ENCODE measurements around the gene GPC6.
"Not testable (repeated sequence)": the region's sequence is repeated elsewhere in the genome, so short reads cannot be mapped to it uniquely, and the experiment has no call there.

GPC6 gene

DNA sequence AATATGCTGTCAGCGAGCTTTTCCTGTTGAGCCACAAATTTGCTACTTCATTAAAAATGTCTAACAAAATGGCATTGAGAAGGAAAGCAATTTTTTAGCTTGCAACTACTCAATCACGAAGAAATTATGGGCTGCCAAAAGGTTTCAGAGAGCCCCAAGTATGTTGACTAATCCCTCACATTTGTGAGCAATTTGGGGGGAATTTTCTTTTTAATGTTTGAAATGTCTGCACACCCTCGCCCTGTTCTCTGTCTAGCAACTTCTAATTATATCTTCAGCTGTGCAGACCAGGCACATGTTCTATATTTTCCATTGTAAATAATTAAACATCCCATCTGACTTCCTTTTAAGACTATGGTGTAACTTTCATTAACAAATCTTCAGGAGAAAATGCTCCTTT, 1060.0 kb downstream of the GPC6 start:
- no peak for DNase-seq

DNA sequence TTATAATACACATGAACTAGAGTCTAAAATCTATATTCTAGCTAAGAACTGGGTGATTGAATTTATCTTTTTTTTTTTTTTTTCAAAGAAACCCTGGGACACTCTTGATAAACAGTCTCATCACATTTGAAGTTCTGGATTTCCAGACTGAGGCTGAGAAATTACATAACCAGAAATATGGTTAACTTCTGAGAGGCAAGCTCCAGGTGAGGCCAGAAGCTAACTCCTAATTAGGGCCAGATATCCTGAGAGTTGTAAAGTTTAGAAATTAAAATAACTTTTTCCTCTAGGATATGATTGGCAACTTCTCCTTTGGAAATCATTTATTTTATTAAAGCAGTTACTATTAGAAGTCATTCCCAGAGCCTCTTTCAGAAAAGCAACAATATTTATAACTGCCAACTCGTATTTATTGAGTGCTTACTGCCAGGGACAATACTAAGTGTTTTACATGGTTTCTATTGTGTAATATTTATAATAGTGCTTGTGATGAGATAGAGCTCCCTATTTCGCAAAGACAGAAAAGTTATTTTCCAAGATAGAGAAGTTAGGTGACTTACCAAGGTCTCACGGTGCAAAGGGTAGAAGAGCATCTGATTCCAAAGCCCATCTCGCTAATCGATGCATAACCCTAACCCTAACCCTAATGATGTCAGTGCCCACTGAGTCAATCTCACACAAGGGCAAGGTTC, 1065.2 kb downstream of the GPC6 start:
- no peak for DNase-seq

DNA sequence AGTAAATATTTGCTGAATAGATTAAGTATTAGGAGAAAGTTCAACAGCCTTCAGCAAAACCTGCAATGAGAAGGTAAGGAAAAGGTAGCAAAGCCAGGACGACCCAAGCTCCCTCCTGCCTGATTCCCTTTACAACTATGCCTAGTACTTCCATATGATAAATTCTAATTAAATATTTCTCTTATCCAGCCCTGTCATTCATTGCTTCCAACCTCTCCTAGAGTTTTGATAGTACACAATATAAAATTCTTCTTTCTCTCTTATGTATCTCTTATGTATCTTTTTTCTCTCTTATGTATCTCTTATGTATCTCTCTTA, 1065.7 kb downstream of the GPC6 start:
- no peak for DNase-seq

DNA sequence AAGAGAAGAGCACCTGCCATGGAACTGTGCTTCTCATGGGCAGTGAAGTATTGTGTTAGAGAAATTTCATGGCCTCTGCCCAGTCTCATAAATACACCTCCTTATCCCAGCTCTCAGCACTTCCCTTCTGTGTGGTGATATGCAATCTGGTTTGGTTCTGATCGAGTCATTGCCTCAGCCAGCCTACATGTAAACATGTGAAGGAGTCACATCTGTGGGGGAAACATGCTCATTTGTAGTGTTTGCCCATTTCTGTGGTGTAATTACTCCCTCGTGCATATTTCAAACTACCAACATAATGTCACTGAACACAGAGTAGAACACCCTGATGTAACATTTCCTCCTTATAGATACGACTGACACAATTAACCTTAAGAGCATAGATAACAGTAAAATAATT, 1069.9 kb downstream of the GPC6 start:
- DNase-seq = no peak

DNA sequence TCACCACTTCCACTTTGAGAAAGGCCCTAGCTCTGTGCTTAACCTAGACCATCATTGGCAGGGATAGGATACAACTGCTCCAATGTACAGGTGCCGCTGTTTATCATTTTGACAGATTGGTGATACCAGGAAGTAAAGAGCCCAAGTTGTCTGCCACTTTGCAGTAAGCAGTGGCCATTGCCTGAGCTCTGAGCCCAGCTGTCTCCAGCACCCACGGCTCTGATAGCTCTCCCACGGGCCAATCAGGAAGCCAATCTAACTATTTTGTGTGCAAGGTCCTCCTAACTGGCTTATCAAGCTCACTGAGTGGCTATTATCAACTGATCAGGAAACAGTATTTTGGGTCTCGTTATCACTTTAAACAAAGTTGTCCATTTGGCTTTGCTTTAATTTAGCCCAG, 1071.7 kb downstream of the GPC6 start:
- no peak for DNase-seq

DNA sequence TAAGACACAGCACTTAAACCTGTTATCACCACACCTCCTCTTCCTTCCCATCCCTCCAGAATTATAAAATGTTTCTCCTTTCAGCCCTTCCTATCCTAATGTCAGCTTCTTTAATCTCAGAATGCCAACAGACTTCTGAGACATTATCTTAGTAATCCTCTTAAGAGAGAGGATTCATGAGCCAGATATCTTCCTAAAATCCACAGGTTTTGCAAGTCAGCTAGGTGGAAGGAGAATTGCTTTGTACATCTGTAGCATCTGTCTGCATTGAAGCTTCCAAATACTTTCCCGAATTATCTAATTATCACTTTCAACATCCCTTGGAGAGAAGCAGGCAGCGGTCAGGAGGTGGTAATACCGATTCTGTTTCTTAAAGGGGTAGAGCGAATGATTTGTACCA, 1073.8 kb downstream of the GPC6 start:
- DNase-seq = no peak

DNA sequence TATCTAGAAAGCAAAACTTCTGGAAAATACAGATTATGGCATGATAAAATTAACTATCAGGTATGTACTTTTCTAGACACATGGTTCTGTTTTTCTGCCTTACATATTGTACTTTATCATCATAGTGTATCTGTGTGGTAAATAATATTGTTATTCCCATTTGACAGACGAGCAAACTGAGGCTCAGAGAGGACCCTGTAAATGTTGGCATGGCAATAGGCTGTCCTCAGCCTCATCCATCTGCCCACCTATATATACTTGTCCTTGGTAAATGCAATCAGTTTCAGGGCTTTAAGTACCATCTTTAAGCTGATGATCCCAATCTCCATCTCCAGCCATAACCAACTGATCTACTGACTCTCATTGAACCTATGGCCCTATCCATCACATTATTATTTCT, 1074.9 kb downstream of the GPC6 start:
- no peak for DNase-seq

DNA sequence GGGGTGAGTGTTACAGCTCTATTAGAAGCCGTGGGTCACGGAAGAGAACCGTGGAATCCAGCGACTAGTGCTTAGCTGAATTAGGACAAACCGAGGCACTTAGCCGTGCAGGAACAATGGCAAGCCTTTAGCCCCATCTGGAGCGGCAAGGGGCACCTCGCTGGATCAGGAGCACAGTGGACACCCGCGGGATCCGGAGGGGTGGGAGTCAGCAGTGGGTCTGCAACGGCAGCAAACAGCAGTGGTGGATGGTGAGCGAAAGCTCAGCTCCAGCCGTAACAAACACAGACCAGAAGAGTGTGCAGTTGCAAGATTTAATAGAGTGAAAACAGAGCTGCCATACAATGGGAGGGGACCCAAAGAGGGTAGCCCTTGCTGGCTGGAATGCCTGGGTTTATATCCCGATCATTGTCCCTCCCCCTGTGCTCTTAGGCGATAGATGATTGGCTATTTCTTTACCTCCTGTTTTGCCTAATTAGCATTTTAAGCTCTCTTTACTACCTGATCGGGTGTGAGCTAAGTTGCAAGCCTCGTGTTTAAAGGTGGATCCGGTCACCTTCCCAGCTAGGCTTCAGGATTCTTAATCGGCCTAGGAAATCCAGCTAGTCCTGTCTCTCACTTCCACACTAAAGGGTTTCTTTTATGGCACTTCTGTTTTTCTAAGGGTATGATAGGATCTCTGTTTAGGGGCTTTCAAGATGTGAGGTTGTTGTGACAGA, 1076.4 kb downstream of the GPC6 start:
- not testable (repeated sequence) for DNase-seq

DNA sequence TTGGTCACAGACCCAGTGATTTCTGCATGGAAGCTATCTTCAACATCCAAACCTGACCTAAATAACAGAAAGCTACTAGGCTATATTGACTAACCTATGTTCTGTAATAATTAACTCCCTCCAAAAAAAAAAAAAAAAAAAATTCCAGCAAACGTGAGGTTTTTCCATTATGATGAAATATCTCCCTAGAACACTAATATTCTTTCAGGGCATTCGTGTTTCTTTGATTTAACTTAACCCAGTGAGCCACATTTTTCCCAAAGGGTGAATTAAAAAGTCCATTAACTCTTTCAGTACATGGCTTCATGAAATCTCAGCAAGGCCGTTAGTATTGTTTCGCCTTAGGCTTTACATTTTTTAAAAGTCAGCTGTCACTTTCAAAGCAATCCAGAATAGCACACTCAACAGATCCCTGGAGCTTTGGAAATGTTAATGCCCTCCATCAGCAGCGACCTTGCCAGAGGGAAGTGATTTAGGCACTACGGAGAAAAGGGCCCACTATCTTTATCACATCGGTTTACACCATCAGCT, 1077.1 kb downstream of the GPC6 start:
- DNase-seq = no peak

DNA sequence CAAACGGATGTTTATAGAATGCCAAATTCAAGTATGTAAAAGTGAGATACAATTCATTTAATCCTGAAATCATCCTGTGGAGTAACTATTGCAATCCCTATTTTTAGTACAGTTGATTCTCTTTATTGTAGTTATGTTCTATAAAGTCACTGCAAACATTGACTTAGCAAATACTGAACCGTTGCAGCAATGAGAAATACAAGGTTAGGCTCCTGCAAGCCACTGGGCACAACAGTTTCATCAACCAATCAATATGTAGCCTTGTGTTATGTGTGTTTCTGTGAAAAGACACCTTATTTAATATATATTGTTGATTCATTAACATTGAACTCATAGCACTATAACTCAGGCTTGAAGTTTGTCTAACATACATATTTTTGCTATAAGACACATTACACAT, 1078.4 kb downstream of the GPC6 start:
- no peak for DNase-seq

DNA sequence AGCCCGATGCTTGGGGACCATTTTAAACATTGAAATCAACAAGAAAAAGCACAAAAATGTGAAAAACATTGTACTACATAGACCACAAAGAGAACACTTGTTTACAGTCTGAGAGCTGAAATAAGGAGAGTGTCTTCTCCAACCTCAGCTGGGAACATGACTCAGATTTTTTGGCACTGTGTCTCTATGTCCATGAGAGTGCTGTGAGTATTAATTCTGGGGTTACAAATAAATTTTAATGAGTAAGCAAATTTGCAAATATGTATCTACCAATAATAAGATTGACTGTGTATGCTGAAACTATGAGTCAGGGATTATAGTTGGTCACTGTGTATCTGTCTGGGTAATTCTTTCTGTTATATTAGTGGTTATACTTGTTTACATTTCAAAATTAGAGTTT, 1078.9 kb downstream of the GPC6 start:
- no peak for DNase-seq

DNA sequence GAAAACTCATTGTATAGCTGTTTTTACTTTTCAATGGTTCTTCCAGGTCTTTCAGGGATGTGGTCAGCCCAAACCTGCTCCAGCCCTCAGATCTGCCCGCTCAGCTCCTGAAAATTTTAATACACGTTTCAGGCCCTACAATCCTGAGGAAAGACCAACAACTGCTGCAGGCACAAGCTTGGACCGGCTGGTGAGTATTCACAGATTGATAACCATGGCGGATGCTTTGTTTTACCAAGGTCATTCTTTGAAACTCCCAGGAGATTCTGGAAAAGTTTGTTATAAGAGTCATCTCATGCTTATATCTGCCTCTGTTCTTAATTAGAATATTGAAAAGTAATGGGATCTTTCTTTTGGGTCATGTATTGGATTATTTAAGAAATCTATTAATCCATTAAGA, 1079.3 kb downstream of the GPC6 start:
- DNase-seq = no peak

DNA sequence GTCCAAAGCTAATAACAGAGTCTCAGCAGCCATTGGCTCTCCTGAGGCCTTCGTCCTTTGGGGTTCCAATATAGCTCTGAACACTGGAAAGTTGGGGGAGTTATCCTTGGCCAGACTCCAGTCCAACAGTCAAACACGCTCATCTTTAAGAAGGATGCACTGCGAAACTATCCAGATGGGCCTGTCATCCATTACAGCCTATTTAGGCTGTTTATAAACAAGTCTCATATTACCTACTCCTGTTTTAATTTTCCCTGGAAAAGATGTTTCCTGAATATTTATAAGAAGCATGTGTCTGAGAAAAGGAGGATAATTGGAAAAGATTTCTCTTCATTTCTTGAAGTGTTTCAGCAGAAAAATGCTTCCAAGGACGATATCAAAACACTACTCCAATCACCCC, 1082.2 kb downstream of the GPC6 start:
- DNase-seq = no peak

DNA sequence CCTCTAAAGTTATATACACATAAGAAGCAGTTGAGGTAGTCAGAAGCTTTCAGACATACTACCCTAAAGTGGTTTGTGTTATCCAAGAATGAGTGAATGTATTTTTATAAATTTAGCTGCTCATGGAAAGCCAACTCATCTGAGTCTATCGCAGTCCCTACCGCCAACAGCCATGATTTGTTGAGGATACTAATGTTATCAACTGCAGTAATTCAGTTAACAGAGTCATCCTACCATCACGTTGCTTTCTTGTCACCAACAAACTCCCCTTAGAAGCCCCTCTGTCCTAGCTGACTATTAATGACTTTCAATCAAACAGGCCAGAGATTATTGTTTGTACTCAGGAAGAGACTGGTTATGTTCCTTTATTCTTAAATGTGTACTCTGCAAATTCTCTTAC, 1083.0 kb downstream of the GPC6 start:
- no peak for DNase-seq

DNA sequence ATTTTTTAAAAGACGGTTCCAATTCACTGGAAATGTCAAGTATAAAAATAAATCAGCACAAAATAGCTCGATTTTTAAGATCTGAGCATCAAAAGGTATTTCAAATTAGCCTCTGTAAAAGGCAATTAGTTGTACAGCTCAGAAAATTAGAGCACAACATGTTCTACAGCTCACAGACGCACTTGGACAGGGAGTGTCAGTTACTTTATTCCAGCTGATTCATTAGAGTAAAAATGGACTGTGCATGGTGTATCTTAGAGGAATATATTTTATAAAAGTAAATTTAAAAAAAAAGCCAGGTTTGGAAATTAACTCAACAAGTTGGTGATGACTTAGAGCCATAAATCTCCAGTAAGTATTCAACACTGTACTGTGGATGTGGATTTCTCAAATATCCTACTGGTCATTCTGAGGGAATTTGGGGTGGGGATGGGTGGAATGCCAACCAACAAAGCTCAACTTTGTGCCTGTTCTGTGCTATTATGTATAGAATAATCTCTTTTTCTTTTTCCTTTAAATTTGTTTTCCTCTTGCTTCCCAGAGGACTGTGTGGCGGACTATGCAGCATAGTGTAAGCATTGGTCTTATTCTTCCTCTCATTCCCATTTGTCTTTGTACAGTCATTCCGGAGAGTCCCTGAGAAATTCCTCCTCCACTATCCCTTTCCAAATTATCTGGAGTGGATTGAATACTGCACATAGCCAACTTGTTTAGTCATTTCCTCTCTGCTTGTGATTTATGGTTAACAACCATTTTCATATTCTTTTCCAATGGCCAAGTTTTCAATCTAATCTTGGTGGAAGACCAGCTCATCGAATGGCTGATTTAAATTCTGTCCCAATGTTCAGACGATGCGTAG, 1083.6 kb downstream of the GPC6 start:
- DNase-seq = no peak

DNA sequence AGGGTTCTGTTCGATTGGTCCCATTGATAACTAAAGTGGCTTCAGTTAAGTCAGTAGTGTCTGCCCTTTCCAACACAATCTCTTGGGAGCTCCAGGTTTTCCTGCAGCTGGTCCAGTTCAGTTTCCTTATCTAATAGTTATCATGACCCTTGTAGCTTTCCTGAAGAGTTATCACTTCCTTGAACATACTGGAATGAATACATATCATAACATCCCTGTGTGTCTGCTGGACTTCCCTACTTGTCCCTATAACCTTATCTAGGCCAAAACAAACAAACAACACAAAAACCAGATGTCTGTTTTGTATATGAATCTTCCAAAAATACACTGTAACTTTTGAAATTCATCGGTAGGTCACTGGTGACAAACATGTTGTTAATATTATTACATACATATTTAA, 1085.3 kb downstream of the GPC6 start:
- DNase-seq = no peak

DNA sequence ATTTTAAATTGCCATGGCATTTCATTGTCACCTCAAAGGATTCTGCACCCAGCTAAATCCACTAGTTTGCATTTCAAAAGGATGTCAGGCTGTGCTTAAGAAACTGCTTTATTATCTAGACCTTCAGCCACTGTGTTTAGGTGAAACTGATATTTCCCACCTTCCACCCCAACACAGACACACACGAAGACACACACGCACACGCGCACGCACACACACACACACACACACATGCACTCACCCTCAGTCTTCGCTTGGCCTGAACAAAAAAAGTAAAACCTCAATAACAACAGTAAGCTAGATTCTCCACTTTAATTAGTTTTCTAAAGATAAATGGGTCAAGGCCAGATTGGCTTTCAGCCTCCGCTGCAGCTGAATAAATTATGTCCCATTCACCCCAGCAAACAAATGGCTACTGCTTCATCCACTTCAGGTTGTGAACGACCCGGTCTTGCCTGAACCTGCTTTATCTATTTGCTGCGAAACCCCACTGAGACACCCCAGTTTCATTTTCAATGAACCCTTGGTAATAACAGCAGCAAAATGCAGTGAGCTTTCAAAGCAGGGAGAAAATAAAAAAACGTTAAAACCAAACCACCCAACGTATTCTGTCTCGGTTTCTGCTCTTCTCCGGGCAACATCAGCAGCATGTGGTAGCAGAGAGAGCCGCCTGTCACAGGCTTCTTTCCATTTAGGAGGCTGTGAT, 1086.1 kb downstream of the GPC6 start:
- DNase-seq = peak; percentile 64

DNA sequence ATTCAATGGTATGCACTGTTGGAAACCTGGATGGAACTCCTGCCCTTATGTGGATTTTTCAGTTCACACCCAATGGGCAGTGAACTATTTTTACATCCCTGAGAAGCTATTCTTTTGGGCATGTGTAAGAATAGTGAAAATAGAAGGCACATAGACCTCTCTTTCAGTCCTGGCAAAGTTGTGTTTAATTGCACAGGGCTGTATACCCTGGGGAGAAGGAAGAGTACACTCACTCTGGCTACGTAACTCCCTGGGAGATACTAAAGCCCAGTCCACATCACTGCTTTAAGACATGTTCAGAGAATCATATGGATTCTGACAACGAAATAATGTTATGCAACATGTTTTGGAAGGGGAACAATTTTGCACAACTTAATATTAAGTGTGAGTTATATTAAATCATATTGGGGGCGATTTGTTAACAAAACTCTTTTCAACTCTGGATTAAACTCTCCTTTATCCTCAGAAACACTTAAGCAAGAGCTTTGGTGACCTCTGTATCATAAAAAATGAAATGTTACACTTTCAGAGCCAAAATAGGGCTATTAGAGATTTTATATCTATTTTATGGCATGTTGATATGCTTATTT, 1086.8 kb downstream of the GPC6 start:
- DNase-seq = no peak

DNA sequence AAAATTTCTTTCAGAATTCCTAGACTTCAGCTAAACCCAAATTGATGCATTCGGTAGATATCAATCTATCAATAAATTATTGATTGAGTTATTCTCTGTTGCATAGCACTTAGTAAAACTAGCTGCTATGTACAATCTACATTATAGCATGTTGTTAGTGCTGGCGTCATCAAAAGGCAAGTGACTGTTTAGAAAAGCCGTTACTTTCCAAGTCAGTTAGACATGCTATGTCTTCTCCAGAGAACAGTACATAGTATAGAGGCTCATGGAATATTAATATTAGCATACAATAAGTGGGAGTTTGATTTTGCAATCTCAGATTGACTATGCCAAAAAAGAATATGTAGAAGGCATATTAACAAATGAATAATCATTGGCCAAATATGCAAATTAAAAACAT, 1087.3 kb downstream of the GPC6 start:
- DNase-seq = no peak

DNA sequence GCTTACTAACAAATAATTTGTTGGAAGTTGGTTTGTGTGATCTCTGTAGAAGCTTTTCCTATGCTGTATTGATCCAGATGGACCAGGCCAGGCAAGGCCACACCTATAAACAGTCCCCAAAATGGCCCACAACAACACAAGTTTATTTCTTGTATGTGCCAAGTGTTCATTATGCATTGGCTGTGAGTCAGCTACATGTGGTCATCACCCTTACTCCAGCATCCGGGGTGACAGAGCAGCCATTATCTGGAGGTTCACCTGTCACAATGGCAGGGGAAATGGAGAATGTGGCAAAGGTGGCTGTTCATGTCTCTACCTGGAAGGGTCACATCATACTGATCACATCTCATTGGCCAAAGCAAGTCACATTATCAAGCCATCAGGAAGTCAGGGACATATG, 1088.6 kb downstream of the GPC6 start:
- DNase-seq = no peak

DNA sequence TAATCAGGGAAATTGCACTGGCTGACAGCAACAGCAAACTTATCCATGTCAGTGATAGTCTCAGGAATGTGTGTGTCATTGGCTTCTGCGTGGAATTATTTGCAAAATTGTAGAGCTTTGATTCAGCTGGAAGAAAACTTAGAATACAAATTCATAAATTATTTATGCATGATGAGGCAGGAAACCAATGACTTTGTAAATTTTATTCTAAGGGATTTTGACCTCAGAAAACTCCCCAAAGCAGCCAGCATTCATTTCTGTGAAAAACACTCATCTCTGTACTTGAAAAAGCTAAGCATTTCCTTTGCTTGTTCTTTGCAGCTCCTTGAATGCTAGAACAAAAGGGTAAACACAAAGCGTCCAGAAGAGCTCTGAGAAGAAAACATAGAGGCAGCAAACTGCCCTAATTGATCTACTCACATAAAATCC, 1090.5 kb downstream of the GPC6 start:
- DNase-seq = no peak

DNA sequence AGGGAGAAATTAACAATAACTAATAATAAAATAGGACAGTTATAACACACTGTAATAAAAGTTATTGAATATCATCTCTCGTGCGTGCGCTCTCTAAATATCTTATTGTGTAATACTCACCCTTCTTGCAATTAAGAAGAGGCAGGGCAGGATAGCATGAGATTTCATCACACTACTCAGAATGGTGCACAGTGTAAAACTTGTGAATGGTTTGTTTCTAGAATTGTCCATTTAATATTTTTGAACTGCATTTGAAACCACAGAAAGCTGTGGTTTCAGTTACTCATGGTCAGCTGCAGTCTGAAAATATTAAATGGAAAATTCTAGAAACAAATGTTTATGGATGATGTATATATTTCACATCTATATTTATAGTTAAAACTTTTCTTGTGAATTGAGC, 1091.8 kb downstream of the GPC6 start:
- no peak for DNase-seq

DNA sequence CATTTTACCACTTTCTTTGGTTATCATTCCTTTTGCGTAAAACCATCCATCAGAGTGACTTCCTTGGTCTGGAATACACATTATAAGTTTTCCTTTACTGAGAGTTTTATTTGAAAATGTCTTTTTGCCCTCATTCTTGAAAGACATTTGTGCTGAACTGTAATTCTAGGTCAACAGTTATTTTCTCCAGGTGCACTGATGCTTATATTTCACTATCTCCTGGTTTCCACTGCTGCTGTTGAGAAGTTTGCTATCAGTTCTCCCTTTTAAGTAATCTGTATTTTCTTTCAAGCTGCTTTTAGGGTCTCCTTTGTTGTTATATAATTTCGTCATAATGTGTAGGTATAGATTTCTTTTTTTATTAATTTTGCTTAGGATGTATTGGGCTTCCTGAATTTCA, 1092.9 kb downstream of the GPC6 start:
- no peak for DNase-seq
